K562 (cell line): ENCODE measurements around the gene PCDHB3. TPM values are rescaled to one million over a fixed set of nuclear protein-coding genes. Genes with fewer than 3 reads are reported as not detected.

Source experiments
- ATAC-seq: fragments of 200-7000 bp; cut with Tn5 transposase; 3 replicates; pipeline ENCODE4 v1.9.1; 2020; ENCODE audit warnings: moderate library complexity
- BruUV-seq: library from RNA; stranded (reverse); fragments of 400-500 nt; replicated peaks from 2 replicates; lab custom pipeline; 2021; lab: Mats Ljungman, UMichigan
- CTCF ChIA-PET: fragments of 300-600 bp; formaldehyde crosslinking; extraction: SDS; loops from one replicate; lab custom pipeline; 2021; ENCODE audit warnings: low intra/inter-chr PET ratio; lab: Yijun Ruan, JAX
- POLR2A ChIA-PET: fragments of 300-600, 350-650 bp; sonication (Branson Sonifier 250); formaldehyde crosslinking; extraction: SDS; loops from one replicate; lab custom pipeline; 2021; ENCODE audit warnings: antibody characterized with exemption, inconsistent platforms; lab: Yijun Ruan, JAX
- DNase-seq, 4 experiments: peaks; one replicate each; pipeline versions ENCODE4 v3.0.0 to v3.0.0-alpha.2; 2011 to 2018; ENCODE audit warnings: low spot score in 3 of 4, mixed read lengths in 3 of 4; ENCODE audit errors: extremely low read depth in 1 of 4
- FAIRE-seq: peaks from 2 replicates; lab custom pipeline; 2011; peaks lifted over from hg19 to GRCh38; lab: Jason Lieb, UNC
- H2AFZ ChIP-seq: 2 replicates; pipeline ENCODE4 v1.6.0; 2011; ENCODE audit warnings: low read depth, low read length, control low read depth, inconsistent platforms
- H3K27ac ChIP-seq: fragments of 200-600 bp; 3 replicates; pipeline ENCODE4 v1.8.0; 2011; ENCODE audit warnings: low read depth, mild to moderate bottlenecking, control low read depth, inconsistent platforms, low read length, moderate library complexity, mixed read lengths; ENCODE audit errors: extremely low read depth
- H3K27me3 ChIP-seq, 2 experiments: fragments of 300-600 bp in 1 of 2; 2 replicates in 1 of 2; 3 replicates in 1 of 2; pipeline versions ENCODE4 v1.6.0 to v1.8.0; 2011; ENCODE audit warnings: inconsistent platforms in 2 of 2, low read length in 2 of 2, mild to moderate bottlenecking in 1 of 2, mixed read lengths in 1 of 2, moderate library complexity in 1 of 2; ENCODE audit not compliant: control insufficient read depth in 2 of 2, insufficient read depth in 2 of 2
- H3K36me3 ChIP-seq: fragments of 300-600 bp; 3 replicates; pipeline ENCODE4 v1.8.0; 2011; ENCODE audit warnings: mild to moderate bottlenecking, low read length, inconsistent platforms; ENCODE audit not compliant: control insufficient read depth, insufficient read depth
- H3K4me1 ChIP-seq, 2 experiments: fragments of 200-600 bp in 1 of 2; replicated peaks in 1 of 2; 2 replicates in 1 of 2; 3 replicates in 1 of 2; pipeline versions ENCODE4 v1.5.1 to v1.8.0; 2011; ENCODE audit warnings: inconsistent platforms in 2 of 2, low read length in 2 of 2, mild to moderate bottlenecking in 1 of 2, mixed read lengths in 1 of 2, moderate library complexity in 1 of 2; ENCODE audit not compliant: control insufficient read depth in 2 of 2, insufficient read depth in 2 of 2
- H3K4me2 ChIP-seq: 2 replicates; pipeline ENCODE4 v1.6.1; 2011; ENCODE audit warnings: low read length, control low read depth, inconsistent platforms, mixed read lengths; ENCODE audit not compliant: insufficient read depth
- H3K4me3 ChIP-seq: fragments of 200-600 bp; sonication (generic), shearing (Covaris generic); 2 replicates; pipeline ENCODE4 v1.5.1; 2016; ENCODE audit warnings: control low read depth, inconsistent platforms
- H3K79me2 ChIP-seq: fragments of 200-600 bp; 3 replicates; pipeline ENCODE4 v1.8.0; 2011; ENCODE audit warnings: low read length, inconsistent platforms; ENCODE audit not compliant: control insufficient read depth, insufficient read depth
- H3K9ac ChIP-seq, 2 experiments: 2 replicates each; pipeline versions ENCODE4 v1.6.0 to v1.6.1; 2011; ENCODE audit warnings: low read depth in 2 of 2, low read length in 2 of 2, control low read depth in 1 of 2, inconsistent platforms in 1 of 2, mild to moderate bottlenecking in 1 of 2, mixed read lengths in 1 of 2; ENCODE audit not compliant: insufficient read depth in 1 of 2
- H3K9me1 ChIP-seq: one replicate; pipeline ENCODE4 v1.6.0; 2011; ENCODE audit warnings: inconsistent platforms, mild to moderate bottlenecking, low read length, moderate library complexity; ENCODE audit not compliant: control insufficient read depth, insufficient read depth
- H3K9me3 ChIP-seq: replicated peaks from 2 replicates; pipeline ENCODE4 v1.5.1; 2011; ENCODE audit warnings: low read depth, low read length, inconsistent platforms; ENCODE audit not compliant: control insufficient read depth, insufficient read depth
- H4K20me1 ChIP-seq: replicated peaks from 2 replicates; pipeline ENCODE4 v1.6.1; 2011; ENCODE audit warnings: low read length, inconsistent platforms, mixed read lengths; ENCODE audit not compliant: control insufficient read depth, insufficient read depth
- ARID2 ChIP-seq: fragments of 450-650 bp; IDR thresholded peaks from 2 replicates; pipeline ENCODE4 v1.6.1; 2017; ENCODE audit warnings: antibody characterized with exemption, mild to moderate bottlenecking
- ELF1 ChIP-seq: fragments of 200-800 bp; sonication (Bioruptor generic); IDR thresholded peaks from 2 replicates; pipeline ENCODE4 v1.6.1; 2016; ENCODE audit warnings: missing genetic modification characterization, missing compliant biosample characterization
- HNRNPLL ChIP-seq: fragments of 200-400 bp; formaldehyde crosslinking; IDR thresholded peaks from 2 replicates; pipeline ENCODE4 v1.6.1; 2017; ENCODE audit warnings: low read length, low read depth, mild to moderate bottlenecking; ENCODE audit not compliant: poor library complexity, severe bottlenecking
- NFE2 ChIP-seq: IDR thresholded peaks from 2 replicates; pipeline ENCODE4 v1.6.1; 2014; ENCODE audit warnings: antibody characterized with exemption, low read depth
- NFE2L1 ChIP-seq: fragments of 450-650 bp; IDR thresholded peaks from 2 replicates; pipeline ENCODE4 v1.6.1; 2016; ENCODE audit warnings: missing genetic modification characterization, low read depth, mild to moderate bottlenecking, missing compliant biosample characterization, moderate library complexity, borderline replicate concordance
- WGBS: fragments of 100-300 bp; shearing (Covaris generic); methylation state at CpG from one replicate; pipeline ENCODE4 v1.1.6; 2016; ENCODE audit warnings: low coverage, mixed read lengths; ENCODE audit not compliant: insufficient coverage; ENCODE audit errors: missing lambda C conversion rate; 5-methylcytosine and 5-hydroxymethylcytosine counted together
- in situ Hi-C: fragments of 300-500 bp; cut with MboI; formaldehyde crosslinking; loops from 4 replicates; pipeline ENCODE4 v1.15.0; 2018; ENCODE audit warnings: inconsistent platforms, mixed read lengths
- intact Hi-C: fragments of 100-400 bp; cut with micrococcal nuclease; formaldehyde crosslinking; loops from 2 replicates; pipeline ENCODE4 v1.14.2; 2022
- polyA plus RNA-seq, 8 experiments: library from polyadenylated mRNA; depleted of rRNA in 4 of 8; stranded (reverse) in 5 of 8; unstranded in 3 of 8; fragments of >200 nt; fragmentation: Nextera tagmentation in 2 of 8; fragmentation: Illumina TruSeq in 1 of 8; extraction: Ambion mirVana in 2 of 8; extraction: Trizol in 1 of 8; gene quantifications; 2 replicates each; pipeline versions ENCODE4 v1.2.1 to v1.2.3, GENCODE V29; 2011 to 2014; ENCODE audit warnings: inconsistent platforms in 1 of 8, missing spikeins in 1 of 8
- total RNA-seq, 7 experiments: library from RNA; depleted of rRNA in 6 of 7; stranded (reverse); fragments of >200 nt in 6 of 7; fragmentation: Illumina TruSeq in 2 of 7; extraction: Trizol in 2 of 7; gene quantifications; 2 replicates each; pipeline versions ENCODE4 v1.2.1 to v1.2.3, GENCODE V29; 2011 to 2021; ENCODE audit warnings: low replicate concordance in 1 of 7

Gene PCDHB3
- total and polyA plus RNA-seq, 9 of the 15 experiments (the other 6 are each of a cell fraction or from before 2014, with no cell fraction given) = not detected

- H3K4me3 ChIP-seq = no peak overlapping the region
- no peak for DNase-seq
- POLR2A ChIA-PET = no interaction called here
- intact Hi-C loops (no loop called here), in situ Hi-C loops (no loop called here)
- H3K79me2 ChIP-seq = no peaks in the 10 kb centered on the region
- no peaks in the 10 kb centered on the region for H3K9me1 ChIP-seq
- ATAC-seq = no peak
- no peak overlapping the region for H3K27ac ChIP-seq
- H3K9ac ChIP-seq = no peak overlapping the region
- no TSS peak for BruUV-seq
- TF ChIP-seq NFE2L1 (tag) = peak; percentile 52; the same call in 1 of the 2 replicates
- TF ChIP-seq NFE2 = 0 out of 2 replicates have a peak, but pooled peaks have one; percentile 13
- no peak for TF ChIP-seq ELF1
- H3K9me3 ChIP-seq = no peaks in the 10 kb centered on the region
- CTCF ChIA-PET = no interaction called here
- no peaks in the 10 kb centered on the region for H3K36me3 ChIP-seq
- 3% methylated on average over 2 of the region's 2 CpGs for whole genome bisulfite sequencing
- H3K4me1 ChIP-seq = no peaks in the 10 kb centered on the region
- H4K20me1 ChIP-seq = no peaks in the 10 kb centered on the region
- no peak overlapping the region for H2AFZ ChIP-seq
- no peaks in the 10 kb centered on the region for H3K27me3 ChIP-seq
- FAIRE-seq = no peak
- no peak overlapping the region for H3K4me2 ChIP-seq
Observed at GRCh38 chr5:141105350-141105749, 5.1 kb downstream of the PCDHB3 start.

- ATAC-seq (no peak), DNase-seq (no peak), FAIRE-seq (no peak)
- no peaks in the 10 kb centered on the region; a peak in 1 of 5 replicates for H3K27me3 ChIP-seq
- H3K4me2 ChIP-seq = no peak overlapping the region
- no peak overlapping the region for H2AFZ ChIP-seq
- WGBS = 0% methylated on average over 2 of the region's 2 CpGs
- no peak overlapping the region for H3K27ac ChIP-seq
- in situ Hi-C loops (no loop called here), intact Hi-C loops (no loop called here)
- H3K4me3 ChIP-seq = no peak overlapping the region
- H3K36me3 ChIP-seq = no peaks in the 10 kb centered on the region
- no peak for TF ChIP-seq ARID2
- TF ChIP-seq HNRNPLL = no peak
- CTCF ChIA-PET = no interaction called here
- POLR2A ChIA-PET = no interaction called here
- no peaks in the 10 kb centered on the region for H3K4me1 ChIP-seq
- H3K9me1 ChIP-seq = no peaks in the 10 kb centered on the region
- BruUV-seq = no TSS peak
- no peaks in the 10 kb centered on the region for H3K79me2 ChIP-seq
- H3K9me3 ChIP-seq = no peaks in the 10 kb centered on the region
- no peak overlapping the region for H3K9ac ChIP-seq
- H4K20me1 ChIP-seq = no peaks in the 10 kb centered on the region
Observed at GRCh38 chr5:141119250-141119649, 19.0 kb downstream of the PCDHB3 start.
